GM18499 (cell line): ENCODE measurements around the gene MLLT3.

Experiments
- ATAC-seq: cut with Tn5 transposase; IDR thresholded peaks from one replicate; pipeline ENCODE4 v1.9.1; 2021; ENCODE audit warnings: moderate number of reproducible peaks; ENCODE audit not compliant: insufficient read depth, unreplicated experiment

Gene MLLT3

DNA sequence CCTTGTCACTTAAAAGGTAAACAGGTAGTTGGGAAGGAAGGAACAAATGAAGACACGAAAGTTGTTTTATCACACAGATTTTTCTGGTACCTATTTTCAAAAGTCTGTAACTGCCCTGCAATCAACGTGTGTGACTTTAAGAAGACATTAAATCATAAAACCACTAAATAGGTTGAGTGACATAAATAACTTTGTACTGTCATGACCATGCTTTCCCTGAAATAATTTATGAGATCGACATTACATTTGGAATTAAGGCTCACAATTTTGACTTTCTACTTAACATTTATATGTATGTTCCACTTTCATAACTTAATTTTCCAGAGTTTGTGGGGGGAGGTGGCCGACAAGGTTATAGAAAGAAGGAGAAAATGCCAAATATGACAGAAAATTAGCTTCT is 181.1 kb downstream of the MLLT3 start:
- no peak for ATAC-seq

DNA sequence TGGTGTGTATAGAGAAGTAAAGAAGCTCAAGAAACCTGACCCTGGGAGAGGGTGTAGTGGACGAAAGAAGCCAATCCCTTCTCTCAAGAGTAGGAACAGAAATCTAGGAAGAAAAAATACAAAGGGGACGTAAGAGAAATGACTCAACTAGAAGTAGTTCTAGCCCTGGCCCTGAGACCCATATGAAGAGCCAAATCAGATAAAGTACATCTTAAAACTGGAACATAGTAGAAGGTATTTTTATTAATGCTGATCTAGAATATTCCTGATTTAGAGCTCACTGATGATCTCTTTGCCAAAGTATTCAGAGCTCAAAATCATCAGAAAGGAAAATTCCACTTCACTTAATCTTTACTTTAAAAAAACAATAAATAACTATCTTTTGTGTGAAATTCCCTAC is 184.8 kb downstream of the MLLT3 start:
- ATAC-seq = no peak

DNA sequence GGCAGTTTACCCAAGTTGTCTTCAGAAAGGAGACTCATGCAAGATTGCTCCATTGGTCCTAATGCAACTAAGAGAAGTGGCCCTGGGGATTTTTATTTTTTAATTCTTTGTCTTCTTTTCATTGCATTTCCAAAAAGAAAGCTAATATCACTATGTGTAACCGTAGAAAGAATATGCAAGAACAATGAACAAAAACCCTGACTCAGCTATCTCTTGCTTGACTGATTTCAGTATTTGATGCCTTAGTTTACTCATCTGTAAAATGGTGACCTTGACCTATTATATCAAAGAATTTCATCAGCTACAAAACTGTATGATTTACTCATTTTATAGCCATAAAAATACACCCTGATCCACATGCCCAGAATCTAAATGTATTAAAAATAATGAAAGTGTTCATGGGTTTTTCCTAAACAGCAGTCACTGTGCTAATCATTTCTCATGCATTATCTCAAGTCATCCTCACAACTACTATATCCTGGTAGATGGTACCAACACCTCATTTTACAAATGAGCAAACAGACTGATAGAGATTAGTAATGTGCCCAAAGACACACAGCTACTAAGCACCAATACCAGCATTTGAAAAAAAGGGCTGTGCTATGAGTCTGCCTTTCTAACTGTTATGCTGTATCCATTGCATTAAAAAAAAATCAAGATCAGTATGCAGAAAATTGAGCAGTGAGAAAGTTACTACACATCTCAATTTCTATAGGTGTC is 185.7 kb downstream of the MLLT3 start:
- ATAC-seq = no peak

DNA sequence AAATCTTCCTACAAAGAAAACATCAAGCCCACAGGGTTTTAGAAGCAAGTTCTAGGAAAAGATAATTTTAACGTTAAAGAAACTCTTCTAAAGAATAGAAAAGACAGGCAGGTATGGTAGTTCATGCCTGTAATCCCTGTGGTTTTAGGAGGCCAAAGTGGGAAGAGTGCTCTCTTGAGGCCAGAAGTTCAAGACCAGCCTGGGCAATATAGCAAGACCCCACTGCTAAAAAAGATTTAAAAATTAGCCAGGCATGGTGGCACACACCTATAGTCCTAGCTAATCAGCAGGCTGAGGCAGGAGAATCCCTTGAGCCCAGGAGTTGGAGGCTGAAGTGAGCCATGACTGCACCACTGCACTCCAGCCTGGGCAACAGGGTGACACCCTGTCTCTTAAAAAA is 193.3 kb downstream of the MLLT3 start:
- ATAC-seq = no peak

DNA sequence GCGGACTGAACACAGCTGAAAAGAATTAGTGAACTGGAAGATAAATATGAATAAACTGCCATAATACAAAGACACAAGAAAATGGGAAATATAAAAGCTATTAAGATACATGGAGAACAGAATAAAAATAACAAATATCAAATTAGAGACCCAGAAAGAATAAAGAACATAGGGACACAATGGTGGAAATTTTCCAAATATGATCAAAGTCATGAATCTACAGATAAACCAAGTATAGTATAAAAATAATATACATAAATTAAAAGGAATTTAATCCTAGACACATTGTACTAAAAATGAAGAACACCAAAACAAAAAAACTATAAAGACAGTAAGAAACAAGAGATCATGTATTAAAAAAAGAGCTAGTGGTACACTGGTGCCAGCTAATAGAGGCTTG is 194.9 kb downstream of the MLLT3 start:
- ATAC-seq = no peak

DNA sequence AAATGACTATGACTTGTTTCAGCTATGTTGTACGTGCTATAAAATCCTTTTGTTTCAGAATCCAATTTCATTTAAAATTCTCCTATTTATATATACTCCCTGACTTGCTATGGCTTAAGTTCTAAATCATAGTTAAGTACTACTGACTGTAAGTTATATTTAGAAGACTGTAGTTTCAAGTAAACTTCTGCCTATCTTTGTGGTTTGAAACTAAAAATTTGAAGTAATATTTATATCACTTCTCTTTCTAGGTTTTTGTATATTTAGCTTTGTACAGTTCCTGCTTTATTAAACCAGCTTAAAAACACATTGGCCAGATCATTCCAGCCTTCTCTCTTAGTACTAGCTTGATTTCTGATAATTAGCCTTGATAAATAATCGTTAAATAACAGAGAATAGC is 196.3 kb downstream of the MLLT3 start:
- no peak for ATAC-seq

DNA sequence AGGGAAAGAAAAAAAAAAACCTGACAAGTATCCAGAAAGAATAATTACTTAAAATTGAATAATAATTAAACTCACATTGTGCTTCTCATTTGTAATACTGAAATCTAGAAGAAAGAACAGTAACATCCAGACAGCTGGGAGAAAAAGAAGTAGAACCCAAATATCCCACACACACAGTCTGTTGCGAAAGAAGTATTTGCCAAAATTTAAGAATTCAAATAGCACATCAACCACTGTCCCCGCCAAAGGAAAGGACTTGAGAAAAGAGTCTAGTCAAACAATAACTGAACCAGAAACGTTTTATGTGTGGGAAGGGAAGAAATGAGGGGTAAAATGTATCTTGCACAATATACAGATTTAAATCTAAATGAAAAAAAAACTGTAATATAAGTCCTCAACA is 202.8 kb downstream of the MLLT3 start:
- ATAC-seq = no peak

DNA sequence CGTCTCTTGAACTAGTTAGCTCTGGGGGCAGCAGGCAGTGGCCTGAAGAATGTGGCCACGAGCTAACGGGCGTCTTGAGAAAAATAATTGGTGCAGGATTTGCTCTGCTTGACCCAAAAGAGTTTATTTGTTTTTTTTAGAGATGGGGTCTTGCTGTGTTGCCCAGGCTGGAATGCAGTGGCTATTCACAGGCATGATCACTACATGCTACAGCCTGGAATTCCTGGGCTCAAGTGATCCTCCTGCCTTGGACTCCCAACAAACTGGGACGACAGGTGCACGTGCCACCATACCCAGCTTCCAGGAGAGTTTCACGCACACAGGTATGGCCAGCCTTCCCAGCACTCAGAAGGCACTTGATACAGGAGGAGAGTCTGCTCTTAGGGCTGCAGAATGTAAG is 203.8 kb downstream of the MLLT3 start:
- ATAC-seq = no peak

DNA sequence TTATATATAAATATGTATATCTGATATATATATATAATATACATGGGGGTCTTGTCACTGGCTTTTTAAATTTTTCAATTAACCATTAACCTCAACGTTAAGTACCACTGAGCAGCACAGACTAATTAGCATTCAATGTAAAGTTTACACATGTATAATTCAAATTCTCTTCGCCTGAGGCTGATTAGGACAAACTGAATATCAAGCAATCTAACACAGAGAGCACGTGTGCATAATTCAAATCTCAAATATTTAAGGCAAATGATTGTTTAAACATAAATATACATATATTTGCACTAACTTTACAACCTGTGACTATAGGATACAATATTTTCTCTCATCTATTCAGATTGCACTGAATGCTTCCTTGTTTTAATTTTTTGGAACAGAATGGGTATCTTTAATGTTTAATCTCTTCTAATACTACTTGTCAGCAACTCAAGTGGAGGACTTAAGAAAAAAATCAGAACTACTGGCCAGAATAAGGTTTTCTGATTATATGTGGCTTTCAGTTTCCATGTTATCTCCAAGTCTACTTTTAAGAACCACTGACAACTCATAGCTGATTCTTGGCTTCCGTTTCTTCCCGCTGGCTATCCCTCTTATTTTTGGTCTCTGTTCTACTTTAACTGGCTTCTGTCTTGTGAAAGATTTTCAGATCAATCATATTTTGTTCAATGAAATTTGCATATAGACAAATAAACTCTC is 204.8 kb downstream of the MLLT3 start:
- no peak for ATAC-seq

DNA sequence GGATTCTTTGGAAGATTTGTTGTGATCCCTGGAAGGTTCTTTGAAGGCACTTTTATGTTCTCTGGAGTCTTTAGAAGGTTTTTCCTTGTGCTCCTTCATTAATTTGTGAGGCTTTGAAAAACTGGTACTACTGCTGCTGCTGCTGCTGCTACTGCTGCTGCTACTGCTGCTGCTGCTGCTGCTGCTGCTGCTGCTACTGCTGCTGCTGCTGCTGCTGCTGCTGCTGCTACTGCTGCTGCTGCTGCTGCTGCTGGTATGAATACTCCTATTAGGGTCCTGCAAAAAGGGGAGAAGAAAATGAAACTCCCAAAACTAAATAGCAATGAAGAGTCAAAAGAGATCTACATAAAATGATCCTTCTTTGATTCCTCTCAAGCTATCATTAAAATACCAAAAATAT is 208.1 kb downstream of the MLLT3 start:
- ATAC-seq = no peak

DNA sequence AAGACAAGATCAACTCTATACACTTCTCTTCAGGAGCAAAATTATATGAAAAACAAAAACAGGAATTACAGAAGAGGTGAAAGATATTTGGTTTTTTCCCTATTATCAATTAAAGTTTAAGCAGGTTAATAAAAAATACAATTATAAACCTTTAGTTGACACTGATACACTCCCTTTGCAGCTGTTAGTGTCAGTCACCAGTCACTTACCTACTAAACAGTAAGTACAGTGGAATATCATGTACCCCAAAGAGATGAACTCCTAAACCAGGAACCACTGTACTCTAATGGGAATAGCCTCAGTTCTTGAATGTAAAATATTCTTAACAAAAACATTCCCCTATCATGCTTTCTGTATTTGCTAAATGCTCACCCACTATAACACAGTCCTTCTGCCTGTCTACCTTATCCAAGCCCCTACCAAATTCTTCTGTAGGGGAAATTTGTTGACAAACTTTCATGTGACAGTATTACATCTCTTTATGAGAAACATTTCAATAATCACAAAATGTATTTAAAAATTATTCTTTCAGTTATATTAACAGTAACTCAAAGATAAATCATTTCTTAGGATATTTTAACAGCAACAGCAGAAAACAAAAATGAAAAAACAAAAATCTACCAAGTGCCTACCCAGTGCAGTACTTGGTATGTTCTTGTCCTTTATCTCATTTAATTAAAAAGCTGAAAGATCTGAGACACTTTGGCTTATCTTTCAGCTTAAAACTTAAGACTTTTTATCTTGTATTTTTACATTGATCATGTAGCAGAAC is 212.8 kb downstream of the MLLT3 start:
- ATAC-seq = no peak

DNA sequence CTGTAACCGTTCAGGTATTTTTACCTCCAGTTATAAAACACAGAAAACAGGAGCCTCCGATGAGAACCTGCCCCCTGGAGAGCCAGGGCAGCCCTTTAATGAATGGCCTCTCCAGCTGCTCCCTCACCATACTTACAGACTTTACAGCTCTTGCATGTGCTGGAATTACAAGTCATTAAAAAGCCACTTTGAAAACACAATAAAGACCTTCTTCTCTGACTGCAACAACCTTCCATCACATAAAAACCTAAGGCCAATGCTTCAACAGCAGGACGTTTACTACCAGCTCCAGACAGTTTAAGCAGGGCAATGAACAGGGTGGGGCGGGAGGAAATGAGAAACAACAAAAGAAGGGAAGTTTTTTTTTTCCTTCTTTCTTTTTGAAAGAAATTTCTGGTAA is 213.8 kb downstream of the MLLT3 start:
- no peak for ATAC-seq

DNA sequence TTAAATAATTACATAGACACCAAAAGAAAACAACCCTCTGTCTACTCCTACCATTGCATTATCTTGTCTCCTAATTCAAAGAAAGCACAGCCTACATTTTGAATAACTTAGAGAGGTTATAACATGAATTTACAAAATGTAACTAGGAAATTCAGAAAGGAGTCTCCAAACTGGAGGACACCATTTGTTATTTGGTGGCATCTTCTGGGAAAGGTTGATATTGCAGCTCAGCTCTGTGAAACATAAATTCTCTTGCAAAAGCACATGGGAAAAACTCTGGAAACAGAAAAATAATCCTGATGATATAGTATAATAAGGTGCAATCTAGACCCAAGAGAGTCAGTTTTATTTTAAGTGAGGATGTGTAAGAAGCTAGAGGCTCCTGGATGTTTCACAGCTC is 215.3 kb downstream of the MLLT3 start:
- ATAC-seq = no peak

DNA sequence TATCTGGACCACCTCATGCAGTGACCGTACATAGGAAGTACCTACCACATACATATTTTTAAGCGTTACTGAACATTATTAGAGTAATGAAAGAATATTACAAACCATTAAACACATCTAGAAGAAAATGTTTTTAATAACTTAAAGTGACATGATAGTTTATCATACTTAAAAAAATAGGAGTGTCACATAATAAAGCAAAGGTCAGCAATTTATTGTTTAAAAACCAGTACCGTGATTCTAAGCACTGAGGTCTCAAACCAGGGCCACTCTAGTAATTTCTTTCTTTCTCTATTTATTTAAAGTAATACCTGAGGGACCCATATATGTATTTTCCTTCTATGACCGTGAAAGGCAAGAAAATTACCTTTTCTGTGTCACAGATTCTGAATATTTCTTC is 216.0 kb downstream of the MLLT3 start:
- ATAC-seq = no peak

DNA sequence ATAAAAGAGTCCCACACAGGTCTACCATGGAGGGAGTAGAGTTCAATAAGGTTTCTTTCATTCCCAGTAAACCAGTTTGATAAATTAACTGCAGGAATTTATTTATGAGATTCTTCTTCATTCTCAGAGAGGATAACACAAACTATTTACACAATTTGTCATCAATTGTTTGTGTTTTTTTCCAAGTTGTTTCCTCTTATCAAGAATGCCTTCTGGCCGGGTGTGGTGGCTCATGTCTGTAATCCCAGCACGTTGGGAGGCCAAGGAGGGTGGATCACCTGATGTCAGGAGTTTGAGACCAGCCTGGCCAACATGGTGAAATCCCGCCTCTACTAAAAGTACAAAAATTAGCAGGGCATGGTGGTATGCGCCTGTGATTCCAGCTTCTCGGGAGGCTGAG is 216.7 kb downstream of the MLLT3 start:
- ATAC-seq = no peak

DNA sequence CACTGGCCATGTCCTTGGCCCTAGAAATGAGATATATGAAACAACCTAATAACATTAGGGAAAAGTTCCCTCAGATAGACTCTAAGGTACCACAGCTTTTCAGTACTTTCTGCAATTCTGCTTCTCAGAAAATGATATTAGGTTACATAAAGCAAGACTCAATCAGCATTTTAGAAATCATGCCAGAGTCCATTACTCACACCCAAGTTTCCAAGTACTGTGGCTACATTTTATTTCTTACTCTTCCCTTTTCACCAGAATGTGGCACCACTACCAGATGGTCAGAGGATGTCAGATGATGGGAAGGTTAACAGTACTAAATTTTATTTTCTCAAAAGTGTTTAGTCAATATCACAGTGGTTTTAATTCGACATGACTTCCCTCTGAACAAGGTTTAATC is 217.2 kb downstream of the MLLT3 start:
- no peak for ATAC-seq

DNA sequence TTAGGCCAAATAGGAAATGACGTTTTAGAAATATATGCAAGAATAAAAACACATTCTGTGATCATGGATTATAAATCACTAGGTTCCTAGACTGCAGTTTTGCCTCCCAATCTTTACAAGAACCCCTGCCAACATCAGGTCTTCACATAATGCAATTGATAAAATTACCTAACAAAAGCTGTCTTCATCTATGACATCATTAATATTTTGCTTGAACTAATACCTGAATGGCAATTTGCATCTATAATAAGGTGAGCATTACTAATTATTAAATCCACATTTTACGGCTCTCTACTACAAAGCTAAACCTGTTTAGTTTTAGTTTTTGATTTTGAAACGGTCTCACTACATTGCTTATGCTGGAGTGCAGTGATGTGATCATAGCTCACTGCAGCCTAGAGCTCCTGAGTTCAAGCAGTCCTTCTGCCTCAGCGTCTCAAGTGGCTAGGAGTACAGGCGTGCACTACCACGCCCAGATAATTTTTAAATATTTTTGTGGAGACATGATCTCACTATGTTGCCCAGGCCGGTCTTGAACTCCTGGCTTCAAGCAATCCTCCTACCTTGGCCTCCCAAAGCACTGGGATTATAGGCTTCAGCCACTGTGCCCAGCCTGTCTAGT is 218.0 kb downstream of the MLLT3 start:
- ATAC-seq = no peak

DNA sequence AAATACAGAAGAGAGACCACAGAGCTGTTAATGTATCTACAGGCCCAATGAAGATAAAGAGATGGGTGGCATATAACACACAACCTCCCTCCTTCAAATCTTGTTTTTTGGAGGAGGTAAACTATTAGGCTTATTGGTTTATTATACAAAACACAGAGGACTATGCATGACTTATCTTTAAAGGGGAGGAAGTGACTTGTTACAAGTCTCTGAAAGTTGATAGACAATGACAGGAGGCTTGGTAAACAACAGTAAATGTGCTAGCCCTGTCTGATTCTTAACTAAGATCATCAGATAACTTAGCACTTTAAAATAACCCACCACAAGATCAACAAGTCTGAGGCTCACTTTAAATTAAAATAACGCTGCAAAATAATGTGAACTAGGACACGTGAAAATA is 219.0 kb downstream of the MLLT3 start:
- ATAC-seq = no peak

DNA sequence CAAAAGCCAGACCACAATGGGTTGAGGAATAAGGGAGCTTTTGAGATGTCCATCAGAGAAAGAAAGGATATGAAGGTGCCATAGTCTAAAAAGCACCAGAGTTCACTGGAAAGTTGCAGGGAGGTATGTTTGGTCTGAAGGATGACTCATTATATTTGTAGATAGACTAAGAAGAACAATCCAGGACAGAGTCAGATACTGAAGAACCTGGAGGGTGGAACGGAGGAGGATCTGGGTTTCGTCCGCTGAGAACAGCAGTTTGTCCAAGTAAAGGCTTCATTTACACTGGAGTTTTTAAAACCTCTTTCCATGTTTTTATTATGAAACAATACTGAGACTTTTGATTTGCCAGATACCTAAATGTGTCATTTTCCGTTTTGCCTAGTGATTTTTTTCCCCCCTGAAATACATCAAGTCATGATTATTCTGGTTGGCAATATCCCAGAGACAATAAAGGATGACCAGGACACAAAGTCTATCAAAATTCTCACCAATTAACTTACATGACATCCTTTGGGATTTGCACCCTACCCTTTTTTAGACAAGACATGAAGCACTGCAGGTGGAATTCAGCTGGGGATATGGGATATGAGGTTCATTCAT is 219.9 kb downstream of the MLLT3 start:
- ATAC-seq = no peak

DNA sequence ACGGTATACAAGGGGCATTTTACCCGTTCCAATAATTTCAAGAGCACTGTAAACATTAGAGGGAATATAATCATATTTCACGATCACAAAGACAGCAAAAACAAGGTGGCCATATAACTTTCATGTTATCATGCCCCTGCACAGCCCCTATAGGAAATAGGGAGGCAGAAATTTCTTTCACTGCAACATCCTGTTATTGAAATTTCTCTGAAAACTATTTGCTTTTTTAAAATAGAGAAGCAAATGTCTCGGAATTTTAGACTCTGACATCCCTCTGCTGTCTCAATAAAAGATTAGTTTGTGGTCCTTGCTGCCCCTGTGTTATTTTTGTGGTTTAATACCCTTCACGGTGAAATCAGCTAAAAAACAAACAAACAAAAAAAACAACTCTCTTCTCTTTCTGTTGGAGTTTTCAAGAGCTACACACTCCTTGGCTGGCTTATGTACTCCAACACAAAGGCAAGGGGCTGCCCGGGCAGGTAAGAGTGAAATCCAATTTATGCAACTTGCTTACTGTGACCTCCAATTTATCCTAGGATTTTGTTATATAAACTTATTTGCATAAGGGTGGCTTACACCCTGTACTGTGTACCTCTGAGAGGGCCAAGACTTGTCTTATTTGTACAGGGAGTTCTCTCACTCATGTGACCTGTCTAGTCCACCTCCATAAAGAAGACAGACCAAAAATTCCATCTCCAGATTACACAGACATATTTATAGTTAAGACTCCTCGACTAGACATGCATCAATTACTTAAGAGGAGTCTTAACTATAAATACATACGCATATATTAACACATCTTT is 223.6 kb downstream of the MLLT3 start:
- no peak for ATAC-seq
